Ovary (tissue), 9 donors: Measurements from ENCODE around the gene CRADD. TPM values are rescaled to one million over a fixed set of nuclear protein-coding genes. Genes with fewer than 3 reads are reported as not detected.

ENCODE experiments used
- DNase-seq, 5 donors: peaks; one replicate each; pipeline ENCODE4 v3.0.0-alpha.2; 2019 to 2020
- H3K27ac ChIP-seq, 2 donors: fragments of 200-600 bp; one replicate each; pipeline versions ENCODE4 v1.5.1 to v1.8.0; 2019 to 2022
- H3K27me3 ChIP-seq: fragments of 200-600 bp; one replicate; pipeline ENCODE4 v1.8.0; 2022
- H3K36me3 ChIP-seq: fragments of 200-600 bp; sonication (generic); one replicate; pipeline ENCODE4 v1.5.1; 2019
- H3K4me1 ChIP-seq: one replicate; pipeline ENCODE4 v1.8.1; 2013; ENCODE audit warnings: mild to moderate bottlenecking, moderate library complexity; ENCODE audit not compliant: insufficient read depth
- H3K4me3 ChIP-seq: fragments of 200-600 bp; sonication (generic); one replicate; pipeline ENCODE4 v1.5.1; 2017
- H3K9me3 ChIP-seq, 2 donors: fragments of 200-600 bp in 1 of 2; sonication (generic) in 1 of 2; one replicate each; pipeline versions ENCODE4 v1.5.1 to v1.8.1; 2013 to 2019; ENCODE audit warnings: mild to moderate bottlenecking in 1 of 2, moderate library complexity in 1 of 2
- EP300 ChIP-seq: sonication (generic); formaldehyde crosslinking; IDR thresholded peaks from one replicate; pipeline ENCODE4 v1.6.1; 2017; ENCODE audit warnings: antibody characterized with exemption
- POLR2A ChIP-seq: fragments of 450-650 bp; IDR thresholded peaks from one replicate; pipeline ENCODE4 v1.6.1; 2017; ENCODE audit warnings: antibody characterized with exemption, mild to moderate bottlenecking, moderate library complexity
- WGBS, 3 donors: extraction: QIAGEN DNeasy Blood & Tissue Kit in 1 of 3; methylation state at CpG; one replicate each; pipeline versions ENCODE4 v1.1.5 to v1.1.7; 2013 to 2017; 5-methylcytosine and 5-hydroxymethylcytosine counted together
- intact Hi-C, 4 donors: fragments of 100-400 bp; cut with DNase I; formaldehyde crosslinking; loops; one replicate each; pipeline versions ENCODE4 v1.11.0 to v1.15.1; 2022 to 2023
- polyA plus RNA-seq, 2 donors: library from polyadenylated mRNA; stranded (reverse); fragments of 200-250 nt in 1 of 2; fragments of 350-450 nt in 1 of 2; fragmentation: Illumina TruSeq in 1 of 2; extraction: RNeasy Lipid Tissue Mini Kit (QIAGEN cat#74804) in 1 of 2; gene quantifications; one replicate each; pipeline ENCODE4 v1.2.3, GENCODE V29; 2013 to 2014
- total RNA-seq, 7 donors: library from RNA; depleted of rRNA in 2 of 7; stranded (reverse); fragments of >200 nt in 2 of 7; fragmentation: NEBNext Ultra II Directional in 3 of 7; extraction: Animal tissue kit (Norgen Biotek cat#: 25700) in 3 of 7; gene quantifications; one replicate each; pipeline versions ENCODE4 v1.1.0 to v1.2.4, GENCODE V29; 2016 to 2023
- TF ChIP-seq, protein P1 (sequence below), 3 donors: fragments of 450-650 bp in 2 of 3; fragments of 200-600 bp in 1 of 3; IDR thresholded peaks; one replicate each; pipeline versions ENCODE4 v1.5.1 to v1.8.0; 2016 to 2022; ENCODE audit warnings: antibody characterized with exemption in 3 of 3, mild to moderate bottlenecking in 1 of 3
- donor health status: DM: no; HTN: no; CAD: no; lungs with moderate emphysema.
- donor health status: DM: no; HTN: no; CAD: no.
- donor health status: Bipolar disorder and iron deficiency.
- donor health status: DM: yes; HTN: yes; CAD: no.
- donor health status: DM: no; HTN: no; CAD: no.
- donor health status: DM: yes; HTN: yes; CAD: no.

Gene CRADD
- total and polyA plus RNA-seq, 9 donors, result 11.4 to 67.8 (median 16.9) TPM

GRCh38 chr12:93664573-93665138, 12.5 kb upstream of the CRADD start:
- no peaks in the 10 kb centered on the region for H3K36me3 ChIP-seq
- WGBS, 3 donors, result 83 to 97% (median 93%) methylated on average over 2 of the region's 2 CpGs
- intact Hi-C loops, result no loop called here
- H3K27me3 ChIP-seq, result no peaks in the 10 kb centered on the region
- H3K9me3 ChIP-seq, result no peaks in the 10 kb centered on the region
- no peak for TF ChIP-seq POLR2A
- TF ChIP-seq, protein P1, sequence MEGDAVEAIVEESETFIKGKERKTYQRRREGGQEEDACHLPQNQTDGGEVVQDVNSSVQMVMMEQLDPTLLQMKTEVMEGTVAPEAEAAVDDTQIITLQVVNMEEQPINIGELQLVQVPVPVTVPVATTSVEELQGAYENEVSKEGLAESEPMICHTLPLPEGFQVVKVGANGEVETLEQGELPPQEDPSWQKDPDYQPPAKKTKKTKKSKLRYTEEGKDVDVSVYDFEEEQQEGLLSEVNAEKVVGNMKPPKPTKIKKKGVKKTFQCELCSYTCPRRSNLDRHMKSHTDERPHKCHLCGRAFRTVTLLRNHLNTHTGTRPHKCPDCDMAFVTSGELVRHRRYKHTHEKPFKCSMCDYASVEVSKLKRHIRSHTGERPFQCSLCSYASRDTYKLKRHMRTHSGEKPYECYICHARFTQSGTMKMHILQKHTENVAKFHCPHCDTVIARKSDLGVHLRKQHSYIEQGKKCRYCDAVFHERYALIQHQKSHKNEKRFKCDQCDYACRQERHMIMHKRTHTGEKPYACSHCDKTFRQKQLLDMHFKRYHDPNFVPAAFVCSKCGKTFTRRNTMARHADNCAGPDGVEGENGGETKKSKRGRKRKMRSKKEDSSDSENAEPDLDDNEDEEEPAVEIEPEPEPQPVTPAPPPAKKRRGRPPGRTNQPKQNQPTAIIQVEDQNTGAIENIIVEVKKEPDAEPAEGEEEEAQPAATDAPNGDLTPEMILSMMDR (IDR thresholded peaks at IDR 0.05), result no peak
- TF ChIP-seq EP300, result no peak
- H3K4me1 ChIP-seq, result no peaks in the 10 kb centered on the region
- DNase-seq, result no peak
- no peak overlapping the region for H3K4me3 ChIP-seq
- no peak overlapping the region for H3K27ac ChIP-seq

DNA sequence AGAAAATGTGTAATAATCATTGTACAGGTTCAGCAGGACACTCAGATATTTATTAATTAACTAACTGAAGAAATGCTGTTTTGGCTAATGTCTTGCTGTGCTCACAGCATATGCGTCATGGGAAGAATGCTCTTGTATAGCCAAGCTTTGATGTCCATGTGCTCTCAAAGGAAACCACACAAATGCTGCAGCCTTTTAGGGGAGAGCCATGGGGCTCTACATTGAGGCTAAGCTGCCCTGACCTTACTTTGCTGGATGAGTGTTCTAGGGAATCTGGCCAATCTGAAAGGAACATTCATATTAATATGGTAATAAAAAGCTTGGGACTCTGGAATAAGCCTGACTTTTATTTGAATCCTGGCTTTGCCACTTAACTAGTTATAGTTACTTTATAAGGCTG, 9.5 kb upstream of the CRADD start:
- intact Hi-C loops, result no loop called here
- no peaks in the 10 kb centered on the region for H3K4me1 ChIP-seq
- H3K36me3 ChIP-seq, result no peaks in the 10 kb centered on the region
- DNase-seq, result no peak
- no peaks in the 10 kb centered on the region for H3K27me3 ChIP-seq
- H3K4me3 ChIP-seq, result no peak overlapping the region
- no peaks in the 10 kb centered on the region for H3K9me3 ChIP-seq
- no peak overlapping the region for H3K27ac ChIP-seq
- WGBS, 3 donors, result 53 to 62% (median 55%) methylated on average over 1 of the region's 1 CpG
- TF ChIP-seq POLR2A (no peak), EP300 (no peak)
- TF ChIP-seq, protein P1 (IDR thresholded peaks at IDR 0.05), result no peak

DNA sequence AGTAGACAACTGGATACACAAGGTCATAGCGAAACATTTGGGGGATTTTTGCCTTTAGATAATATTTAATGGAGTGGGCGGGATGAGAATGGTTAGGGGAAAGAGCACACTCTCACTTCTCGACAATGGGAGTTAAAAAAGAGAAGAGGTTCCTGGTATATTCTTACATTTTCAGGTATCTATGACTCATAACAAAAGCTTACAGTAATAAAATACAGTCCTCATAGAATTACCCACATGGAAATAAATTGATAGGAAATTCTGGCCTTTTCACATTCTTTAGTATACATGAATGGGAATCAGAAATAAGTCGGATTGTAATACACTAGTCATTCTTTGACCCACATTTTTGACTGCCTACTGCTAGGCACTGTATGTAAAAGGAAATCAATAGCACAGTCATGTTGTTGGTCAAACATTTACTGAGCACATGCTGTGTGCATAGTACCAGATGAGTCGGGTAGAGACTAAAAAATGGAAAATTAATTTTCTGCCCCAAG, 8.2 kb upstream of the CRADD start:
- Histone ChIP-seq H3K27me3 (no peaks in the 10 kb centered on the region), H3K4me3 (no peak overlapping the region), H3K27ac (no peak overlapping the region), H3K4me1 (no peaks in the 10 kb centered on the region), H3K9me3 (no peaks in the 10 kb centered on the region), H3K36me3 (no peaks in the 10 kb centered on the region)
- TF ChIP-seq POLR2A (no peak), EP300 (no peak)
- TF ChIP-seq, protein P1 (IDR thresholded peaks at IDR 0.05), result no peak
- 94 to 96% (median 94%) methylated on average over 5 of the region's 5 CpGs for WGBS, 3 donors
- DNase-seq, result no peak
- intact Hi-C loops, result no loop called here

- no peak overlapping the region for H3K27ac ChIP-seq
- intact Hi-C loops, result no loop called here
- 93 to 97% (median 94%) methylated on average over 3 of the region's 3 CpGs for WGBS, 3 donors
Measured at GRCh38 chr12:93669452-93669851, 7.7 kb upstream of the CRADD start.

More at GRCh38 chr12:93669452-93669851, 7.7 kb upstream of the CRADD start:
- DNase-seq, result no peak
- Histone ChIP-seq H3K9me3 (no peaks in the 10 kb centered on the region), H3K27me3 (no peaks in the 10 kb centered on the region), H3K36me3 (no peaks in the 10 kb centered on the region), H3K4me3 (no peak overlapping the region), H3K4me1 (no peaks in the 10 kb centered on the region)
- TF ChIP-seq EP300, result no peak
- no peak for TF ChIP-seq POLR2A
- TF ChIP-seq, protein P1 (IDR thresholded peaks at IDR 0.05), result no peak
